NAMALWA (cell line): ENCODE measurements around the gene CABCOCO1.
"Not testable (repeated sequence)": the region's sequence is repeated elsewhere in the genome, so short reads cannot be mapped to it uniquely, and the experiment has no call there.

Experiments
- DNase-seq: peaks from one replicate; pipeline ENCODE4 v3.0.0-alpha.2; 2015; ENCODE audit warnings: low spot score

CABCOCO1 gene

DNA sequence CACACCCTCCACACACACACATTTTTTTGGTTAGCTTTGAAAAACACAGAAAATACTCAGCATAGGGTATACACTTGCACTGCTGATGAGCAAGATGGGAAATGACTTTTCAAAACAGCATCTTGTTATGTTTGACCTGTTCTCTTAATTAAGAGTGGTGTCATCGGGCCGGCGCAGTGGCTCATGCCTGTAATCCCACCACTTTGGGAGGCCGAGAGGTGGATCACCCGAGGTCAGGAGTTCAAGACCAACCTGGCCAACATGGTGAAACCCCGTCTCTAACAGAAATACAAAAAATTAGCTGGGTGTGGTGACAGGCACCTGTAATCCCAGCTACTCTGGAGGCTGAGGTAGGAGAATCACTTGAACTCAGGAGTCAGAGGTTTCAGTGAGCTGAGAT is 56.7 kb downstream of the CABCOCO1 start:
- not testable (repeated sequence) for DNase-seq

DNA sequence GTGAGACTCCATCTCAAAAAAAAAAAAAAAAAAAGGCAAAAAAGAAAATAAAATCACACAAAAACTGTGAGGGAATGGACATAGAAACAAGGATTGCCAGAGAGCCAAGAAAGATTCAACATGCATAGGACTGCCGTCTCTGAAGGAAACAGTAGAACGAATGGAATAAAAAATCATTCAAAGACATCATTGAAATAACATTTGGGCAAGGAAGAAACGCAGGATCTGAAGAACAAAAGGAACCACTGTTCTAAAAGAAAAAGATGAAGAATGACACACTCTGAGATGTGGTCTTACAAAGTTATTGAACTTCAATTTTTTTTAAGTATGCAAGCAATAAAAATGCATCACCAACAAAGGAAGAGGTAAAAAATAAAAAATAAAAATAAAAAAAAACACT is 57.2 kb downstream of the CABCOCO1 start:
- no peak for DNase-seq

DNA sequence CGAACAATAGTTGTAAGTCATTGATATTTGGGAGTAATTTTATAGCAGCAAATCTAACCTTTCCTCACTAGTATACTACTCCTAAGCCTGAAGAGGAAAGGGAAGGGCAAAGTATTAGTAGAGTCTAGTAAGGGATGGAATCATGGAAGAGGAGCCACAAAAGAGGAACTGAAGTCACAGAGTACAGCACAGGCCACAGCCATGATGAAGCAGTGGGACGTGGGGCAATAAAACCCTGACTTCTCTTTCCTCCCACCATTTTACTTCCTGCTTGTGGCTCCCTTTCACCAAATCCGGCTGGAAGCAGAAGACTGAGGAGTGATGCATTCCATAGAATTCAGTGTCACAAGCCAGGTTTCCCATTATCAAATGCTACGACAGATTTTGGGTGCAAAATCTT is 58.7 kb downstream of the CABCOCO1 start:
- no peak for DNase-seq

DNA sequence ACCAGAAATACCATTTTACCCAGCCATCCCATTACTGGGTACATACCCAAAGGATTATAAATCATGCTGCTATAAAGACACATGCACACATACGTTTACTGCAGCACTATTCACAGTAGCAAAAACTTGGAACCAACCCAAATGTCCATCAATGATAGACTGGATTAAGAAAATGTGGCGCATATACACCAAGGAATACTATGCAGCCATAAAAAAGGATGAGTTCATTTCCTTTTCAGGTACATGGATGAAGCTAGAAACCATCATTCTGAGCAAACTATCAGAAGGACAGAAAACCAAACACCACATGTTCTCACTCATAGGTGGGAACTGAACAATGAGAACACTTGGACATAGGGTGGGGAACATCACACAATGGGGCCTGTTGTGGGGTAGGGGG is 62.5 kb downstream of the CABCOCO1 start:
- DNase-seq, result not testable (repeated sequence)

DNA sequence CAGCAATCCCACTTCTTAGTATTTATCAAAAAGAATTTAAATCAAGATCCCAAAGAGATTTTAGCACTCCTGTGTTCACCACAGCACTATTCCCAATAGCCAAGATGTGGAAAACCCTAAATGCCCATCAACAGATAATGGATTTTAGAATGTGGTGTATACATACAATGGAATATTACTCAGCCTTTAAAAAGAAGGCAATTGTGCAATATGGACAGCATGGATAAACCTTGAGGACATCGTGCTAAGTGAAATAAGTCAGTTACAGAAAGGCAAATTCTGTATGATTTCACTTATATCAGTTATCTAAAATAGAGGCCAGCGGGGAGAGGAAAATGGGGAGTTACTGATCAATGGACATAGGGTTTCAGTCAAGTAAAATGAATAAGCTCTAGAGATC is 66.9 kb downstream of the CABCOCO1 start:
- no peak for DNase-seq

DNA sequence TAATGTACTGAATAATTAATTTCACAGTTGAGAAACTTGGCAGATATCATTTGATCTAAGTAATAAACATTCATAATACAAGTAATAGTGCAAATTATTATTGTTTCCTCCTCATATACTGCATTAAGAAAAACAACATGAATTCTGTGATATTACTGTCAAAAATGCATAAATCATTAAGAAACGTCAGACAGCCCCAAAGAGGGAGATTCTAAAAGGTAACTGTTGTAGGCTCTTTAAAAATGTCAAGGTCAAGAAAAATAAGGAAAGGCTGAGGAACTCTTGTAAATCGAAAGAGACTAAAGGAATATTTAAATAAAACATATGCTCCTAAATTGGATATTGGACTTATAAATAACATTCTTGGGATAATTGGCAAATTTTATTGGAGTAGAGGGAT is 67.9 kb downstream of the CABCOCO1 start:
- no peak for DNase-seq

DNA sequence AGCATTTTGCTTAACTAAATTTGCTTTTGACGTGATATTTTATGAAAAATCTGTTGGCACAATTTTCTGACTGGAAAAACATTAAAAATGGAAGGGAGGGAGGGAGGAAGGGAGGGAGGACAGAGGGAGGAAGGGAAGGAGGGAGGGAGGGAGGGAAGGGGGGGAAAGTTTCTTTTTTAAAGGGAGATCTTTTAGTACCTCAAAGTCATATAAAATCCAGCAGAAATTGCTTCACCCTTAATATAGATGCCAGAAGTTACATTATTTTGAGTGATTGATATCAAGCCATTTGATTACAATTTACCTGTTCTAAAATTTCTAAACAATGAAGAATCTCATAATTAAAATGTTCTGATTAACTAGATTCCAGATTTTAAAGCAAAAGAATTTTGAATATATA is 68.9 kb downstream of the CABCOCO1 start:
- no peak for DNase-seq

DNA sequence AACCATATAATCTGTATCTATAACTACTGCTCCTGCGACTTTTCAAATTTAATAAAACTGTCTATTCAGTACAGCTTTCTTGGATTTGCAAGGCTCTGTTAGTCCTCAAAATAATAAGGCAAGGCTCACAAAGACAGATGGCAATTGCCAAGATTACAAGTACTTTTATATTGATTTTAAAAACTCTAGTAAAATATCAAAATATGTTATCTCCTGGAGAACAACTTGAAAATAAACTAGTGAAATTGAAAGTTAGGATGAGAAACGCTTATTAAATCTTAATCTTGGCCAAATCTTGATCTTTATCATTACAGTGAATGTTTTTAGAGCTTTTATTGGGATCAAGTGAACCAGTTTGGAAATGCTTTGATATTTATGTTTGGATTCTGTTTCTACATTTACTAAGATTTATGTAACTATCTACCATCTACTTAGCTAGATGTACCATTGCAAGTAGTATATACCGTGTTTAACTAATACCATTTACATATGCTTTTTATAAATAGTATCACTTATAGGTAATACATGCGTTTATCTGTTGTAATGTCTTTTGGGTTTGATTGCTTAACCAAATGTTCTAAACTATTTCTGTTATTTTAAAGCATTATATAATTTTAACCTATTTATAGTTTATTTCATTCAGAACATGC is 70.0 kb downstream of the CABCOCO1 start:
- DNase-seq, result no peak

DNA sequence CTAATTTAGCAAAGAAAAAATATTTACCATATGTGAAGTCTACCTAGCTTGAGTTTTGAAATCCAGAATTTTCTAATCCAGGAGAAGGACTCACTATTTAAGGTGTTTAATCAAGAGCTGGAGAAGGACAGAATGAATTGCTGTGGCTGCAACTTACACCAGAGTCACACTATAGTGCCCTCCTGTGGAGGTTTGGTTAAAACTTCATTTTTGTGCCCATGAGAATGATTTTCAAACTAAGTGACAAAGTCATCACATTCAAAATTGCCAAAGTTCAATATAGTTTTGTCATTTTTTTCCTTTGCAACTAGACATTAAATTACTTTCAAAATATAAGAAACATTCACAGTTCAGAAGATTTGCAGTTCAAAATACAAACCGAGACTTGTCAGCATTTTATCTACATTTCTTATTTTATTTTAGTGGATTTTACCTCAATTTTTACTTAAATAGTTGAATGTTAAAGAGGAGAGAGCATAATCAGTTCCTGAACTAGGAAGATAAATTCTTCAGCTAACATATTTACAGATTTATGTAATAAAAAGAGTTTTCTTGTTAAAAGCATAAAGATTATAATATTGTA is 70.7 kb downstream of the CABCOCO1 start:
- DNase-seq, result peak; percentile 68

DNA sequence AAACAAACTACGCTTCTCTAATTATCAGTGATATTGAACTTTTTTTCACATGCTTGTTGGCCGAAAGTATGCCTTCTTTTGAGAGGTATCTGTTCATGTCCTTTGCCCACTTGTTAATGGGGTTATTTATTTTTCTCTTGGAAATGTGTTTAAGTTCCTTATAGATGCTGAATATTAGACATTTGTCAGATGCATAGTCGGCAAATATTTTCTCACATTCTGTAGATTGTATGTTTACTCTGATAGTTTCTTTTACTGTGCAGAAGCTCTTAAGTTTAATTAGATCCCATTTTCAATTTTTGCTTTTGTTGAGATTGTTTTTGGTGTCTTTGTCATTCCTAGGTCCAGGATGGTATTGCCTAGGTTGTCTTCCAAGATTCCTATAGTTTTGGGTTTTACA is 73.2 kb downstream of the CABCOCO1 start:
- no peak for DNase-seq

DNA sequence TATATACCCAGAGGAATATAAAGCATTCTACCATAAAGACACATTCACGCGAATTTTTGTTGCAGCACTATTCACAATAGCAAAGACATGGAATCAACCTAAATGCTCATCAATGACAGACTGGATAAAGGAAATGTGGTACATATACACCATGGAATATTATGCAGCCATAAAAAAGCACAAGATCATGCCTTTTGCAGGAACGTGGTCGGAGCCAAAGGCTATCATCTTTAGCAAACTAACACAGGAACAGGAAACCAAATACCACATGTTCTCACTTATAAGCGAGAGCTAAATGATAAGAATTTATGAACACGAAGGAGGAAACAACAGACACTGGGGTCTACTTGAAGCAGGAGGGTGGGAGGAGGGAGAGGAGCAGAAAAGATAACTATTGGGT is 74.7 kb downstream of the CABCOCO1 start:
- not testable (repeated sequence) for DNase-seq

DNA sequence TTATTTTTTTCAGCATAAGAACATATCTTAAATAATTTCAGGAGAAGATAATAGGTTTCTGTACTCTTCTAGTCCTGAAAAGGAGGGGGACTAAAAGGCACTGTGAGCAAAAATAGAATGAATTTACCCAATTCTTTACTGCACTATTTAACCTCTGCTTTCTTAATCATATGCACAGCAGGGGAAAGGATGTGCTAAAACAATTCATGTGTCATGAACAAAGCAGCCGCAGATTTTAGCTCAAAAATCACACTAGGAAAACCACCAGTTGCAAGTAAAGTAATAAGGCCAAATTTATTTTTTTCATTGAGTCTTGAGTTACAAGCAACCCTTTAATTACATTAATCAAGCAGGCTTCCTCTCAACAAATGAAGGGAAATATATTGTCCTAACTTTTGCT is 80.1 kb downstream of the CABCOCO1 start:
- no peak for DNase-seq

DNA sequence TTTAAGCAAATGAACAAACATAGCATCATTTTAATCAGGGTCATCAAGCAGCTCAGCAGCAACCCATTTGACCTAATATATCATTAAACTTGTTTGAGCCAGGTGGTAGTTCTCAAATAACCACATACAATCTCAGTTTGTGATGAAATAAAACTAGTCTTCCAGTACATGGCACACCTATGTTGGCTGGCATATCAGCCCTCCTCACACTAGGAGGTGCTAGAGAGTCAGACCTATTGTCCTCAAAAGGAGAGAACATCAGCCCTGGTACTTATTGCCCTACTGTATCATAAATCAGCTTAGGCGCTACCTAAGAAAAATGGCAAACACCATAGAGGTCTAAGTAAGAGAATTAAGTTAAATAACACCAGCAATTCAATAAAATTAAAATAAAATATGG is 81.7 kb downstream of the CABCOCO1 start:
- peak; percentile 54 for DNase-seq

DNA sequence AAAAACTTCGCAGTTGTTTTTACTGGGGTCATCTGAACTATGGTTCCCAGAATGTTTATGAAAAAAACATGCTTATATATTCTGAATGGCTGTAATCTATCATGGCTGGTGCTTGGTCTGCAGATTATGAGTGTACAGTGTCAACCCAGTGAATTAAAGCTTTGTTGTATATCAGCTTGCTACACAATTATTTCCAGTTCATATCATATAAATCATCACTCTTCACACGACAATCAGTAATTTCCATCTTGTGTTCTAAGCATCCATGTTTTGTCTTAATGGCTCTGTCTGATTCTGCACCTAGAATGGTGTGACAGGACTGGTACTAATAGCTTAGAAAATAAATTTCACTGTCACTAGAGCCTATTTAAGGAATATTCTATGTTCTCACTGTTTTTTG is 83.6 kb downstream of the CABCOCO1 start:
- no peak for DNase-seq

DNA sequence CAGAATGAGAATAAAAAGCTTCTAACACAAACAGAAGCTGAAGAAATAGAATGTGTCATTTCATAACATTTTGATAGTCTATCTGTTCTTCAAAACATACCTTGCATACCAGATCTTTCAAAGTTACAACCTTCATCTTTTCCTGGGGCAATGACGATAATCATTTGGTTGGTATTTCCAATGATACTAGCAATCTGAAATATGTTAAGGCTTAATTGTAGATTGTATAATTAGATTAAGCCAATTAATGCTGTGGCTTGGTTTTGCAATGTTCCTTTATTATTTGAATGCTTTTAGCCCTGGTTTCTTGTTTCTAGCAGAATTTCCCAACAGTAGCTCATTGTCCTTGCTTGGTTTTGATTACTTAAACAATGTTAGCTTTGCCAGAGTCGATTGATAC is 84.6 kb downstream of the CABCOCO1 start:
- DNase-seq, result no peak

DNA sequence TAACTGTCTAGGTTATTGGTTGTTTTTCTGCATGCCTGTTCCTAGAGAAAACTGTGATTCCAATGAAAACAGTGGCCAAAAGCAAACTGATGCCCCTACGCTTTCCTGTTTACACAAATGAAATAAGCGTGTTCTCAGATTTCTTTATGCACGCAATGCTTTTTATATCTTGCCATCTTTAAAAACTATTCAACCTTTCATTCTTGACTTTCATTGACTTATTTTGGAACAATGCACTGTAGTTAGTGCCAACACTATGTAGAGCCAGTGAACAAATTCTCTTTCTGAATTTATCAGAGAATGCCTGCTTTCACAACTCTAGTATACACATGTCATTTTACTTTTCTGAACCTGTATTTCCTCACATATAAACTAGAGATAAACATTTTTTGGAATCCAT is 86.6 kb downstream of the CABCOCO1 start:
- no peak for DNase-seq

DNA sequence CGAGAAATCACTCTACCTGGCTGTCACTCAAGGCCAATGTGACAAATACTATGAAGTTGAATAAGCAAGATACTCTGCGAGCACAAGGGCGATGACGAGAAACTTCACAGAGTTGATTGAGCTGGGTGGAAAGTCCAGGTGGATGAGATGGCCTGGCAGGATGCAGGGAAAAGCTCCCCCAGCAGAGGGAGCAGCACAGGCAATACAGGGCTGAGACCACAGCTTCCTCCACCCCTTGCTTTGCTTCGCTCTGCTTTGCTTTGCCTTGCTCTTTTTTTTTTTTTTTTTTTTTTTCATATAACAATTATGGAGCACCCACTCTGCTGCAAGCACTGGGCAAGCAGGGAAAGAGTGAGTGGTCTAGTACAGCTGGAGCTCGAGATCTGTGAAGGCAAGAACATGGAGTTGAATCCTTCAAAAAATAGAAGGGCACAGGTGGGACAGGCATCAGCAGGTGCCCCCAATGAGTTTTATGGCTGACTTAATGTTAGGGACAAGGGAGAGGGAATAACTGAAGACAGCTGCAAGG is 88.3 kb downstream of the CABCOCO1 start:
- peak; percentile 80 for DNase-seq

DNA sequence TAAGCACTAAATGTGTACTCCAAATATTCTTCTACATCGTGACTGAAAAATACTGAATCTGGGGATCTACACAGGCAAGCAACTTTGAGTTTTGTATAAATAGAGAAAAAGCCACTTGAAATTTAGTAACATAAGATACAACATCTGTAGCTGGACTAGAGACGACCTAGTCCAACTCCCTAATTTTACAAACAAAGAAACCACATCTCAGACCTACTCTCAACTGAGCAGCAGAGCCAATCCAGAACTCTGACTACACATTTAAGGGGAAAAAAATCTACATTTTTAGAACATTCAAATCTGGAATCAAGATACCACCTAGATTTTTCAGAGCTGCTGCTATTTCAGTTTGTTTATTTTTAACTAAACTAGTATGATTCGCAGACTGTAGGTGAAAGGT is 88.9 kb downstream of the CABCOCO1 start:
- DNase-seq, result peak; percentile 25

DNA sequence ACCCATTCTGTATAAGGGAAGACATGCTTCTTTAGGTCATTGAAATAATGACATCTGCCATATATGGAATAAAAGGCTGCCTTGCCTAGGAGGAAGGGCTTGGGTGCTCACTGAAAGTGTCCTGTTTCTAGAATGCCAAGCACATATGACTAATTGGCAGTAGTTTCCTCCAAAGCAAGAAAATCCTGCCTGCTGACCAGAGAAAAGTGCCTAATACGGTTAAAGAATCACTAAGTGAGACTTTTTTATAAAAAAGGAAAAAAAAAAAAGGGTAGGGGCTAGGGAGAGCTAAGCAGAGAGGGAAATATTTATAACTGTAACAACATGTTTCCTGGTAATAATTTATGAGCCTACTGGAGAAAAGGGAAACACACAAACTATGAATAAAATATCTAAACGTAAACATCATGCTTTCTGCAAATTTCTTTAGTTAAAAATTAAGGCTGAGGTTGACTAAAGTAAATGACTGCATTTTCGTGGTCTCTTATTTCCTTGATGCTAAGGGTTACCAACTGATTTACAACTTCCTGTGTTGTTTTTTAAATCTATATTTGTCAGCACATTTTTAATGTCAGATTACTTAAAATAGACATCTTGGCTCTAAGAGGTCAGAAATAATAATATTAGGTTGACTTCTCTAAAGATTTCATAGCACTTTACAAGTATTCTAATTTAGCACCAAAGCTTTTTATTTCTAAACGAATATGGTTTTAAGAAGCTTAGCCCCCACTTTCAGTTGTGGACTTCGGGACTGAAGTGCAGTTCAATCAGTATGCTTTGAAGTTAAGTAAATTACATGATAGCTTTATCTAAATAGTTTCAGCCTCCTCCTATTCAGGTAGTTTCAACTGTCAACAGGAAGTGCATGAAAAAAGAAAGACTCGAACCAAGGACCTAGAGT is 89.6 kb downstream of the CABCOCO1 start:
- DNase-seq, result peak; percentile 20

DNA sequence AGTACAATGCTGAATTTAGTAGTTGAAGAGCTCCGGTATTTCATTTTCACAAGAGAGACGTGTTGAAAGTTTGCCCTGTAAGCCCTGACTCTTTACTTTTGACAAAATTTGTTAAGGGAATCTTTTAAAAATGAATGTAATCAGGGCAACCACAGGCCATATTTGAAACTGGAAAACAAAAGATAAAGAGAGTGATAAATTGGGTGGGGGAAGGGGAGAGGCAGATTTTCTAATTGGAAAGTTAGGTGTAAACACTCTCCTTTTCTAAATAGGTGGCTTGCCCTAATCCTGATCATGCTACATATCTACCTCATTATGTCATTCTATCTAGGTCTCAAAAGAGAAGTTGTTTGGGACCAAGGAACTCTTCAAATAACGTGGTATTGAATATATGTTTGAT is 90.7 kb downstream of the CABCOCO1 start:
- DNase-seq, result no peak

DNA sequence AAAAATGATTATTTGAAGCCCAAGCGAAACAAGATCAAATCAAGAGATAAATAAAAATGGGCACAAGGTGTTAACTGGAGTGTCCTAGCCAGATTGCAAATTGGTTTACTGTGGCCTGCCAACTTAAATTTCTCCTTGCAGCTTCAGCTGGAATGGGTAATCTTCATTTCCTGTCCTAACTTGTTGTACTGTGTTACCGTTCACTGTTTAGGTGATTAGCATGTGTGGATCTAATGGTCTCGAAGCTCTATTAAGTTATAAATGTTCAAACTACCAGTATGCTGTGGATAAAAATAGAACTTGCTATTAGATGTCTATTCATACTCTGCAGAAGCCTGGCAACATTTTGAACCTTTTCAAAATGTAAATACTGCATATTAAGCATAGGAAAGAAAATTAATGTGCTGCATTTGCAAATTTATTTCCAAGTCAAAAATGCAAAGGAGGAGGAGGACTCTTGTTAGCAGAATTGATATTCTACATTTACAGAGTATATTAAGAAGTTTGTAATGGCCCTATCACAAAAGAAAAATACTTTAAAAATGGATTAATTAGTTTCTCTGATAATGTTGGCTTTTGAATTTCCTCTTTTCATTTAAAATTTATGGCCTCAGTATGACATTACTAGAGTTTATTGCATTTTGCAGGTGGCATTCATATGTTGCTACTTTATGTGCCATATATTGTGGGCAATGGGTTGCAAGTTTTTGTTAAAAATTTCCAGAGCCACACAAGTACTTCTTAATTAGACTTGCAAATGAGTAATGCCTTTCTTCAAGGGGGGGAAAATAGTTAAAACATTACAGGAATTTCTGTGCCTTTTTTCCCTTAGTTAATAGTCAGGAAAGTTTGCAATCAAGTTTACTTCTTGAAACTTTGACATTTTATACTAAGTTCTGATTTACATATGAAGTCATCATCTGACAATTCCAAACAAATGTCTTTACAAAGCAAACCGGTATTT is 92.1 kb downstream of the CABCOCO1 start:
- no peak for DNase-seq

DNA sequence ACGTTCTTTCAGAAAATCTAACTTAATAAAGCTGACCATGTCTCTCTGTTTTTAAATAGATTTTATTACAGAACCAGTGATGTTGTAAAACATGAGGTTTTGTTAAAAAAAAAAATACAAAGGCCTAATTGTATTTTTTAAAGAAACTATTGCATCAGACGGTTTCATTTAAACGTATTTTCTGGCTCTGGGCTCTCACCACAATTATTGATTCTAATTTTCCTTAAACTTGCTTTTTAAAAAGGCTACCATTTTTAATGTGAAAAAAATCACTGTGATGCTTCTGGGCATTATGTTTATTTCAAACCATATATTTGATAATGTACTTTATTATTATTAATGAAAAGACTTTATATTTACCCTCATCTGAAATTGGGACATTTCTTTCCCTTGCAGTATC is 94.3 kb downstream of the CABCOCO1 start:
- no peak for DNase-seq
